Measurements from ENCODE around the gene CRYBB2. TPM values are rescaled to one million over a fixed set of nuclear protein-coding genes. Genes with fewer than 3 reads are reported as not detected.

Gene CRYBB2
- total RNA-seq, 1 experiment from 2014 or later: not detected

- no peak for TF ChIP-seq CTCF (IDR thresholded peaks at IDR 0.05 in 2 of 3, conservative IDR thresholded peaks at IDR 0.05 in 1 of 3; ENCODE audit: borderline replicate concordance in 1 of 3, insufficient read depth in 1 of 3, low read depth in 2 of 3, low read length in 2 of 3)
These were observed 2.4 kb downstream of the CRYBB2 start (continued) for GRCh38 chr22:25221790-25222189.

GRCh38 chr22:25223269-25223850, 3.9 kb downstream of the CRYBB2 start:
- Histone ChIP-seq H3K27ac (ENCODE audit: low read depth, low read length) (no peak overlapping the region), H3K4me2 (ENCODE audit: low read length) (no peak overlapping the region), H4K20me1 (ENCODE audit: insufficient read depth) (no peaks in the 10 kb centered on the region), H3K27me3 (ENCODE audit: insufficient read depth, low read length) (peaks cover 26% of the 10 kb centered on the region), H3K4me1 (ENCODE audit: control insufficient read depth in 1 of 2, insufficient read depth in 2 of 2, low read length in 2 of 2) (no peaks in the 10 kb centered on the region), H3K9me3 (ENCODE audit: control insufficient read depth in 1 of 2, insufficient read depth in 1 of 2, low read depth in 1 of 2, low read length in 2 of 2) (no peaks in the 10 kb centered on the region), H2AFZ (ENCODE audit: low read depth, low read length, poor library complexity, severe bottlenecking) (no peak overlapping the region), H3K9me2 (ENCODE audit: insufficient read depth) (no peaks in the 10 kb centered on the region), H3K9ac (ENCODE audit: low read length) (no peak overlapping the region), H3K4me3 (replicated peaks in 1 of 2; ENCODE audit: low read depth in 1 of 2, low read length in 2 of 2) (no peak overlapping the region), H3K36me3 (ENCODE audit: control insufficient read depth in 1 of 2, insufficient read depth in 2 of 2, low read length in 2 of 2) (no peaks in the 10 kb centered on the region), H3K79me2 (ENCODE audit: insufficient read depth, low read length) (no peaks in the 10 kb centered on the region)
- ChIA-PET CTCF (no interaction called here), POLR2A (no interaction called here), RAD21 (ENCODE audit: low non-redundant PET in 1 of 2, low total read pairs in 2 of 2, uncharacterized antibody in 2 of 2, unreplicated experiment in 2 of 2) (no interaction called here)
- DNase-seq (ENCODE audit: low read depth, low spot score): no peak
- TF ChIP-seq REST (IDR thresholded peaks at IDR 0.05; ENCODE audit: low read depth): no peak
- no peak for TF ChIP-seq SRF (IDR thresholded peaks at IDR 0.05; ENCODE audit: low read depth)
- TF ChIP-seq SP1 (IDR thresholded peaks at IDR 0.05; ENCODE audit: low read depth): no peak
- no TSS peak for BruUV-seq (replicated peaks)
- ATAC-seq: no peak
- intact Hi-C loops (cut with micrococcal nuclease): no loop called here
